Measurements from ENCODE around the gene DUSP15.
"Not testable (repeated sequence)": the region's sequence is repeated elsewhere in the genome, so short reads cannot be mapped to it uniquely, and the experiment has no call there.

DUSP15 gene

GRCh38 chr20:31837896-31838397 is 32.4 kb downstream of the DUSP15 start:
- no peak for DNase-seq

GRCh38 chr20:31836853-31837608 is 33.3 kb downstream of the DUSP15 start:
- DNase-seq, result no peak

- DNase-seq, result peak; percentile 73
These were observed 34.1 kb downstream of the DUSP15 start for GRCh38 chr20:31835977-31836852.

- DNase-seq, result no peak
These were observed 34.8 kb downstream of the DUSP15 start for GRCh38 chr20:31835554-31835953.

GRCh38 chr20:31833931-31834521 is 36.3 kb downstream of the DUSP15 start:
- DNase-seq, result no peak

- no peak for DNase-seq
These were observed 37.0 kb downstream of the DUSP15 start for GRCh38 chr20:31833130-31833930.

- DNase-seq, result no peak
These were observed 38.5 kb downstream of the DUSP15 start for GRCh38 chr20:31831771-31832306.

- DNase-seq, result no peak
These were observed 39.1 kb downstream of the DUSP15 start for GRCh38 chr20:31831211-31831610.

GRCh38 chr20:31830406-31830981 is 39.8 kb downstream of the DUSP15 start:
- no peak for DNase-seq

- DNase-seq, result no peak
These were observed 40.6 kb downstream of the DUSP15 start for GRCh38 chr20:31829731-31830130.

GRCh38 chr20:31828016-31828415 is 42.3 kb downstream of the DUSP15 start:
- not testable (repeated sequence) for DNase-seq

- no peak for DNase-seq
These were observed 43.3 kb downstream of the DUSP15 start for GRCh38 chr20:31827059-31827458.

GRCh38 chr20:31826074-31826473 is 44.3 kb downstream of the DUSP15 start:
- DNase-seq, result no peak

- no peak for DNase-seq
These were observed 45.6 kb downstream of the DUSP15 start for GRCh38 chr20:31824554-31825313.

- no peak for DNase-seq
These were observed 46.2 kb downstream of the DUSP15 start for GRCh38 chr20:31824125-31824485.

- DNase-seq, result no peak
These were observed 46.8 kb downstream of the DUSP15 start for GRCh38 chr20:31823360-31824124.

GRCh38 chr20:31822421-31823330 is 47.7 kb downstream of the DUSP15 start:
- no peak for DNase-seq

GRCh38 chr20:31821427-31821826 is 48.9 kb downstream of the DUSP15 start:
- no peak for DNase-seq

- DNase-seq, result no peak
These were observed 50.1 kb downstream of the DUSP15 start for GRCh38 chr20:31820228-31820627.
